Renal cortex interstitium (tissue), 11 donors: ENCODE measurements around the gene USP31. TPM values are rescaled to one million over a fixed set of nuclear protein-coding genes. Genes with fewer than 3 reads are reported as not detected.

Experiments used
- DNase-seq, 11 donors: peaks; one replicate each; pipeline ENCODE4 v3.0.0-alpha.2; 2013; ENCODE audit warnings: low read depth in 9 of 11, low spot score in 4 of 11; ENCODE audit errors: extremely low read depth in 1 of 11
- polyA plus RNA-seq, 3 donors: library from polyadenylated mRNA; unstranded; fragments of 120-200 nt; gene quantifications; one replicate each; pipeline ENCODE4 v1.2.1, GENCODE V29; 2013; ENCODE audit not compliant: insufficient read length in 3 of 3

The USP31 gene
- polyA plus RNA-seq, 3 donors: 6.4 to 7.7 (median 6.4) TPM

DNA sequence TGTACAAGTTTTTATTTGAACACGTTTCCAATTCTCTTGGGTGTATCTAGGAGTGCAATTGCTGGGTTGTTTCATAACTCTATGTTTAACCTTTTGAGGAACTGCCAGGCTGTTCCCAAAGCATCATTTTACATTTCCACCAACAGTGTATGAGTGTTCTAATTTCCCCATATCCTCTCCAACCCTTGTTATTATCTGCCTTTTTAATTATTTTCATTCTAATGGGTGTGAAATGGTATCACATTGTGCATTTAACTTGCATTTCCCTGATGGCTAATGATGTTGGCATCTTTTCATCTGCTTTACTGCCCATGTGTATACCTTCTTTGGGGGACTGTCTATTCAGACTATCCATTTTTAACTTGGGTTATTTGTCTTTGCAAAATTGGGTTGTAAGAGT lies 104.2 kb downstream of the USP31 start:
- no peak for DNase-seq

DNA sequence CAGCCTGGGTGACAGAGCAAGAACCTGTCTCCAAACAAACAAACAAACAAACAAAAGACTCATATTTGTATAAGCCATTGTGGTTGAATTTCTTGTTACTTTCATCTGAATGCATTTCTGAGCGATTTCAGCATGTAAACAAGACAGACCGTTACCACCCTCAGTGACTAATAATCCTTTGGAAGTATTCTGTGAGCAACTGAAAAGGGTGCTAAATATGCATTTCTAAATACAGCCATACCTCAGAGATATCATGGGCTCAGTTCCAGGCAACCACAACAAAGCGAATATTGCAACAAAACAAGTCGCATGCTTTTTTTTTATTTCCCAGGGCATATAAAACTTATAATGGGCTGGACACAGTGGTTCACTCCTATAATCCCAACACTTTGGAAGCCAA lies 109.0 kb downstream of the USP31 start:
- no peak for DNase-seq

DNA sequence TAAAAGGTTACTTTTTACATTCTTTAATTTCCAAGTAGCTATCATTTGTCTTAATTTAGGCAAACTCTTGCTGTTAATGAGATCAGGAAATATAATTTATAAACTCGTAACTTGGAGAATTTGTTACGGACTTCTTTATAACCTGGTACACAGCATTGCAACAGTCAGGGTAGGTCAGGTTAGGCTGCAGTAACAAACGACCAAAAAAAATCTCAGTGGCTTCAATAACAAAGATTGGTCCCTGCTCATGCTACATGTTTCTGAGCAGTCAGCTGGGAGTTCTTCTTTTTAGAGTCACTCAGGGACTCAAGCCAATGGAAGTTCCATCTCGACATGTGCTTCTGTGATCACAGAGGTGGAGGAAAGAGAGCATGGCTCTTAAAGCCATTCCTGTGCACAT lies 110.1 kb downstream of the USP31 start:
- DNase-seq: no peak

DNA sequence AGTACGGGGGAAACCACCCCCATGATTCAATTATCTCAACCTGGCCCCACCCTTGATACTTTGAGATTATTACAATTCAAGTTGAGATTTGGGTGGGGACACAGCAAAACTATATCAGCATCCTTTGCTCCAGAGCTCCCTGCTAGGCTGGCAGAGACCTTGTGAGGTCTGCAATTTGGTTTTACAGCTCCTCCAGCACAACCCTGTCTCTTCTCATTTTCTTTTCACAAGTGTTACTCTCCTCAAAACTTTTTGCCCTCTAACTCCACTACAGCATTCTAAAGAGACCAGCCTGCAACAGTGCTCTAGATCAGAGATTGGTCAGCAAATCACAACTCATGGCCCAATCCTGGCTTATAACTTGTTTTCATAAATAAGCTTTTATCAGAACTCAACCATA lies 114.0 kb downstream of the USP31 start:
- no peak for DNase-seq

- peak in 3 of 11 donors; percentile 9 to 16 (median 14) for DNase-seq
Observed at GRCh38 chr16:23031508-23032098, 117.6 kb downstream of the USP31 start.

GRCh38 chr16:23029733-23030420 lies 119.4 kb downstream of the USP31 start:
- no peak for DNase-seq

GRCh38 chr16:23027386-23027785 lies 121.9 kb downstream of the USP31 start:
- DNase-seq: no peak

GRCh38 chr16:23026784-23027362 lies 122.4 kb downstream of the USP31 start:
- DNase-seq: peak; percentile 35 to 83 (median 66)

GRCh38 chr16:23025692-23026307 lies 123.5 kb downstream of the USP31 start:
- DNase-seq: no peak

DNA sequence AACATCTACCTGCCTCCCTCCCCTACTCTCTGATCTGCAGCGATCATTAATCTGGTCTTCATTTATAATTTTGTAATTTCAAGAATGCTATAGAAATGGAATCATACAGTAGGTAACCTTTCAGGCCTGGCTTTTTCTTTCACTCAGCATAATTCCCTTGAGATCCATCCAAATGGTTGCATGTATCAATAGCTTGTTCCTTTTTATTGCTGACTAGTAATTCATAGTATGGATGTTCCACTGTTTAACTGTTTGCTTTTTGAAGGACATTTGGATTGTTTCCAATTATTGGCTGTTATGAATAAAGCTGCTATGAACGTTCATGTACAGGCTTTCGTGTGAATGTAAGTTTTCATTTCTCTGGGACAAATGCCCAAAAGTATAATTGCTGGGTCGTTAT lies 125.2 kb downstream of the USP31 start:
- DNase-seq: no peak

DNA sequence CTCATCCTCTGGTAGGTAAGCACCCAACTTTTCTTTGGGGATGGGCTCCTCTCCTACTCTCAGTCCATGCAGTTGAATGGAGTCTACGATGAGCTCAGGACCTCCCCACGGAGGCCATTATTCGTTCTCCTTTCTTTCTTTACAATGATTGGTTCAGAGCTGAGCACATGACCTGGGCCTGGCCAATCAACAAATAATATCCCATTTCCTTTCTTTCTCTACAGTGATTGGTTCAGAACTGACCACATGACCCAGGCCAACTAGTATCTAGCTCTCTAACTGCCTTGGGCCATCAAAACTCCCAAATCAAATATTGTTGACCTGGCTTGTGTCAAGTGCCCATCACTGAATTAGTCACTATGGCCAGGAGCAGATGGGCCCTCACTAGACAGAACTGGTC lies 129.2 kb downstream of the USP31 start:
- no peak for DNase-seq

- DNase-seq: peak in 9 of 11 donors; percentile 22 to 77 (median 45)
Observed at GRCh38 chr16:23016368-23016767, 132.9 kb downstream of the USP31 start.

- DNase-seq: peak in 1 of 11 donors; percentile 13
Observed at GRCh38 chr16:23015580-23015979, 133.7 kb downstream of the USP31 start.

GRCh38 chr16:23014592-23014991 lies 134.7 kb downstream of the USP31 start:
- DNase-seq: no peak

Other genes with a start within 250 kb of the USP31 start
- 10 to 100 TPM; 25.8 to 47.0 (median 36.0) TPM for gene SCNN1G, start 33.3 kb upstream of the USP31 start, polyA plus RNA-seq
- gene SCNN1B, start 152.8 kb upstream of the USP31 start, polyA plus RNA-seq: 10 to 100 TPM; 11.2 to 21.8 (median 12.3) TPM